NCI-H345 treated with DMSO at 0.1 percent for 48 hours (cell line): ENCODE results near the gene MEPCE.

Source experiments
- DNase-seq: peaks from one replicate; lab custom pipeline; 2025; ENCODE audit not compliant: unreplicated experiment; lab: John Stamatoyannopoulos, UW

MEPCE gene

DNA sequence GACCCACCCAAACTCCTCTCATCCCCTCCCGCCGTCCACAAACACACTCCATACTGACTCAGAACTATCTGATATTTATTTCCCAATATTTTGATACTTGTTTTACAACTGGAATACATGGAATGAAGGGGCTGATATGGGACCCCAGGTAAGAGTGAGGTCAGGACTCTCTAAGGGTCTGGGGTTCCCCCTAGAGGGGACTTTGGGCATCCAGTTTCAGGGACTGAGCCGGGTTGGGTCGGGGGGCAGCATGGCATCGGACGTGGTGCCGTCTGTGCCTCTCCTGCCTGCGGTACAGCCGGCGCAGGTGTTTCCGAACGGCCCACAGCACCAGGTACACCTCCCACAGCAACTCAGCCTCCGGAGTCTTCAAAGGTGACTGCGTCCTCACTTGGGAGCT is 26.9 kb downstream of the MEPCE start:
- no peak for DNase-seq

DNA sequence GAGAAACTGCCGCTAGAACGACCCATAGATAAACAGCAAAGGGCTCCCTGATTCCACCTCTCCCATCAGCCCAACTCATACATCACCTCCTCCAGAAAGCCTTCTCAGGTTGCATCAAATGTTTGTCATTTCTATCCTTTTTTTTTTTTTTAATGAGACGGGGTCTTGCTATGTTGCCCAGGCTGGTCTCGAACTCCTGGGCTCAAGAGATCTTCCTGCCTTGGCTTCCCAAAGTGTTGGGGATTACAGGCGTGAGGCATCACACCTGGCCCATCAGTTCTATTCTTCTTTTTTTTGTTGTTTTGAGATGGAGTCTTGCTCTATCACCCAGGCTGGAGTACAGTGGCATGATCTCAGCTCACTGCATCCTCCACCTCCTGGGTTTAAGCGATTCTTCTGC is 27.4 kb downstream of the MEPCE start:
- DNase-seq, result no peak

DNA sequence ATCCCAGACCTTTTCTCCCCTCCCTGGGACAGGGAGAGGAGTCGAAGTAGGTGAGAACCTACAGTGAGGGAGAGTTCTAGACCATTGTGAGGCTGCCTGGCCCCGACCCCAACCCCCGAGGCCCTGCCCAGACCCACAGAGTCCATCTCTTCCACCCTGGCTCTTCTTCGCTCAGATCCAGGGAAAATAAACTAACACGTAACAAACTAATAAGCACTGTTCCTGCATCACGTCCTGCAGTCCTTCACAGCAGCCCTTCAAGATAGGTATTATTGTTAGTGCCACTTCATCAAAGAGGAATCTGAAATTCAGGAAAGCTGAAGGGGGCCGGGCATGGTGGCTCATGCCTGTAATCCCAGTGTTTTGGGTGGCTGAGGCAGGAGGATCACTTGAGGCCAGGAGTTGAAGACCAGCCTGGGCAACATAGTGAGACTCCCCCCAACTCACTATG is 34.6 kb downstream of the MEPCE start, which contains the start of gene SPACDR:
Gene SPACDR (minus strand): TSS at position 51 of the 451 bp plus-strand sequence. CDS start 235 bp downstream, outside the sequence.
- no peak for DNase-seq

DNA sequence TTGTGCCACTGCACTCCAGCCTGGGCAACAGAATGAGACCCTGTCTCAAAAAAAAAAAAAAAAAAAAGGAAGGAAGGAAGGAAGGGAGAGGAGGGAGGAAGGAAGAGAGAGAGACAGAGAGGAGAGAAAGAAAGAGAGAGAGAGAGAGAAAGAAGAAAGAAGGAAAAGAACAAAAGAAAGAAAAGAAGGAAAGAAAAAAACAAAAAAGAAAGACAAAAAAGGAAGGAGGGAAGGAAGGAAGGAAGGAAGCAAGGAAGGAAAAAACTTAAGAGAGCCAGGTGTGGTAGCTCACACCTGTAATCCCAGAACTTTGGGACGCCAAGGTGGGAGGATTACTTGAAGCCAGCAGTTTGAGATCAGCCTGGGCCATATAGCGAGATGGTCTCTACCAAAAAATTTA is 35.2 kb downstream of the MEPCE start:
- DNase-seq, result no peak

DNA sequence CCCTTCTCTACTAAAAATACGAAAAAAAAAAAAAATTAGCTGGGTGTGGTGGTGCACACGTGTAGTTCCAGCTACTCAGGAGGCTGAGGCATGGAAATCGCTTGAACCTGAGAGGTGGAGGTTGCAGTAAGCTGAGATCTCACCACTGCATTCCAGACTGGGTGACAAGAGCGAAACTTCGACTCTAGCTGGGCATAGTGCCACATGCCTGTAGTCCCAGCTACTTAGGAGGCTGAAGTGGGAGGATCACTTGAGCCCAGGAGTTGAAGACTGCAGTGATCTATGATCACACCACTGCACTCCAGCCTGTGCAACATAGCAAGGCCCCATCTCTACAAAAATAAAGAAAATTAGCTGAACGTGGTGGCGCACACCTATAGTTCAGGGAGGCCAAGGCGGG is 35.7 kb downstream of the MEPCE start:
- no peak for DNase-seq

DNA sequence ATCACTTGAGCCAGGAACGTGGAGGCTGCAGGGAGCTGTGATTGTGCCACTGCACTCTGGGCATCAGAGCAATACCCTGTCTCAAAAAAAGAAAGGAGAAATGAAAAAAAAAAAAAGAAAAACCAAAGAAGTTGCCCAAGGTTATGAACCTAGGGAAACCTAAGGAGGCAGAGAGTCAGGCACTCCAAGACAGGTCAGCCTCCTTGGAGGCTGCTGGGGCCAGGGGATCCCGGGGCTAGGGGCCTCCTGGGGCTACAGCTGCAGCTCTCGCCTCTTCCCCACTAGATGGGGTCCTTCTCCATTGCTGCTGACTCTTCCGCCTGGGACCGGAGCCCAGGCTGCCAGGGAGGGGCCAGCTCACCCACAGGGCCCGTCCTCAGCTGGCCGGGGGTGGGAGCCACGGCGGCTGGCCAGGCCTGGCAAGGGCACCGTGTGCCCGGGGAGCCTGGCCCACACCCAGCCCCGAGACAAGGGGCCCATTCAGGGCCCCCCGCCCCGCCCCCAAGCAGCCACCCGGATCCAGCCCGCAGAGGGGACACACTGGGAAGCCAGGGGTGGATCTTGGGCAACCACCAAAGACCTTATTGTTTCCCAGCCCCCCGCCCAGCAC is 36.2 kb downstream of the MEPCE start:
- DNase-seq, result peak; percentile 17

DNA sequence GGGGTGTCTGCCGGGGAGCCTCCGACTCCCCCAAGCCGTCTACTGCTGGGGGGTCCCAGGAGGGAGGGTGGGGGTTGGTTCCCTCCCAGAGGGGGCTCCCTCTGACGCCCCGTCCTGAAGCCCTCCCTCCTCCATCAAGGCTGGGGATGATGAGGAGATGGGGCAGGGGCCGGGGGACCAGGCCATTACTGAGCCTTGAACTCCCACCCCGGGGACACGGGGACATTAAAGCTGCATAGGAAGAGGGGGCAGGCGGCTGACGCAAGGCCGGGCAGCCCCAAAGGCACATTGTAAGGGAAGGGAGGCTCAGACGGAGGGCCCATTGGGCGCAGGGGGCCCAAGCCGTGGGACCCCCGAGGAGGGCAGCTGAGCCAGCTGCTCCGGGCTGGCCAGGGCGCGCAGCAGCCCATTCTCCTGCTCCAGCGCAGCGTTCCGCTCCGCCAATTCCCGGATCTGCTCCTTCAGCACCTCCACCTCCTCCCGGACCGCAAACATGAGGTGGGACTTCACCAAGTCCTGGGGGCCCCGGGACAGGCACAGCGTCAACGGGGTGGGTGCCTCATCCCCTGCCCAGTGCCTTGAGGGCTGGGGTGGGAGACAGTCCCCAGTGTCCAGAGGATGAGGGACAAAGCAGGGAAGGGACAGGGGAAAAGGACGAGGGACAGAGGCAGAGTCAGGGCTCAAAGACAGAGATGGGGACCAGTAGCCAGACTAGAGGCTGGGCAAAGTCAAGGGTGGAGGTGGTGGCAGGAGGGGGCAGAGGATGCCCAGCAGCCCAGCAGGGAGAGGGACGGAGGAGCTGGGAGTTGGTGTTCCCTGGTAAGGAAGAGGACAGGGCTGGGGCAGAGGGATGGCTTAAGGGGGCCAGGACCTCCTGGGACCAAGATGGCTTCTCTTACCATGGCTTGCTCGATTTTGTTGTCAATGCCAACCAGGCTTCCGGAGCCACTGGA is 37.3 kb downstream of the MEPCE start:
- DNase-seq, result no peak

DNA sequence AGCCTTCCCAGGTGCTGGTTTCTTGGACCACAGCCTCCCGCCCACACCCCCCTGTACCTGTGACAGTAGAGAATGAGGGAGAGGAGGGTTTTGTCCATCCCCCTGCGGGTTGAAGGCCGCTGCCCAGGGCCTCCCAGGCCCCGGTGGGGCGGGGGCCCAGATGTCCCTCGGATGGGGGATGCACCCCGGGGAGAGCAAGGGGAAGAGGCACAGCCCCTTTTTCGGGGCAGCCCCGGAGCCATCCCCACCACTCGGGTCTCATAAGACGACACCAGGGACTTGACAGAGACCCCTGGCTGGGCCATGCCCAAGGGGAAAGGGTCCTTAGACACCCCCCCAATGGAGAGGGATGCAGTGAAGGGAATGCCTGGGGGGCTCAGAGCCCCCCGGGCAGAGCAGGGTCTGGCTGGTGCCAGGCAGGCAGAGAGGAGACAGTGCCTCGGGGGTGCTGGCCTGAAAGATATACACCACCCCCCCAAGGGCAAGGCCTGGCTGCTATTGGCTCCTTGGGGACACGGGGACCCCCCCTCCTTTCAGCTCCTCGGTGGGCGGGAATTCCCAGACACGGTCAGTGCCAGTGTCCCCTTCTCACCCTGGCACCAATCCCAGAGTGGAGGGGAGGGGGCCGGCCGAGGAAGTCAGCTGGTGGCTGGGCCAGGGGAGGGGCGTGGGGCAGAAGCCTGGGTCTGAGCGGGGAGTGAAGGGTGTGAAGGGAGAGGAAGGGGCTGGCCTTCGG is 38.2 kb downstream of the MEPCE start:
- DNase-seq, result no peak

DNA sequence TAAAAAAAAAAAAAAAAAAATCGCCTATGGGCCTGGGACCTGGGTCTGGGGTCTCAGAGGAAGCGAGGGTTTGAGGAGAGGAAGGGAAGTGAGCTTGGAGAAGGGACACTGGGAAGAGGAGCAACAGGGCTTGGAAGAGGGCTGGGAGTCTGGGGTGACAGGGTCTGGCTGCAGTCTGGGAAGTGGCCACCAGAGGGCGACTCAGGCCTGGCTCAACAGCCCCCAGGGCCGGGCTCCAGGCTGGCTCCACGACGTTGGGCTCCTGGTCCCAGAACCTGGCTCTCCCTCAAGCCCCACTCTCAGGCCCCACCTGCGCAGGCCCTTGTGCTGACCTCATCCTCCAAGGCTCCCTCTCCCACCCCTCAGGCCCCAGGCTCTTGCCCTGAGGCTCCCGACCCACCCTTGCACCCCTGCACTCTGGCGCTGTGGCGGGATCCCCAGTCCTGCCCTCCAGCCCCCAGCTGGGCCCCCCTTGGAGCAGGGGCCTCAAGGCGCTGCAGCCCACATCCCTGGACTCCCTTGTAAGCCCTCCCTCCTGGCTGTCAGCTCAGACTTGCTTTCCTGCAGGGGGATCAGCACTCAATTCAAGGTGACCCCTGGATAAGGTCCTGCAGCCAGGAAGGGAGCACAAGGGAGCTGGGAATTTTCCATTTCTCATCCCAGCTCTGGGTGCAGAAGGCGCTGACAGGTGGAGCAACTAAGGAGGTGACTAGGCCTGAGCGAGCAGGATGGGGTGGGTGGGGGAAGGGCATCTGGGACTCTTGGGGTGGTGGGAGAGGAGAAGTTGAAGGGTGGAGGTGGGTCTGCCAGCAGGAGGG is 39.8 kb downstream of the MEPCE start:
- peak; percentile 40 for DNase-seq

DNA sequence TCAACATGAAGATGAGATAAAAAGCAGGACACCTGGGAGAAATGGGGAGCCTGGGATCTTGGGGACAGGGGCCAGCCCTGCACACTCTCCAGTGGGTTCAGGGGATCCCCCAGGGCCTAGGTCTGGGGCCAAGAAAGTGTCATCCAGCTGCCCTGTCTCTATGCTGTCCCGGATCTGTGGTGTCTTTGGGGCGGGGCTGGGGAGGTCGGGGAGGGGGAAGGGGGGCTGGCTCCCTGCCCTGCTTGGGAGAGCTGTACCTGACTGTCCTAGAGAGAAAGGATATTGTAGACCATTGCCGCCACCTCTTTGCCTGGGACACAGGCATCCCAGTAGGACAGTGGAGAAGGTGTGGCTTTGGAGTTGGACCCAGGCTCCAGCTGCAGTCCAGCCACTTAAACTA is 41.4 kb downstream of the MEPCE start:
- DNase-seq, result no peak

DNA sequence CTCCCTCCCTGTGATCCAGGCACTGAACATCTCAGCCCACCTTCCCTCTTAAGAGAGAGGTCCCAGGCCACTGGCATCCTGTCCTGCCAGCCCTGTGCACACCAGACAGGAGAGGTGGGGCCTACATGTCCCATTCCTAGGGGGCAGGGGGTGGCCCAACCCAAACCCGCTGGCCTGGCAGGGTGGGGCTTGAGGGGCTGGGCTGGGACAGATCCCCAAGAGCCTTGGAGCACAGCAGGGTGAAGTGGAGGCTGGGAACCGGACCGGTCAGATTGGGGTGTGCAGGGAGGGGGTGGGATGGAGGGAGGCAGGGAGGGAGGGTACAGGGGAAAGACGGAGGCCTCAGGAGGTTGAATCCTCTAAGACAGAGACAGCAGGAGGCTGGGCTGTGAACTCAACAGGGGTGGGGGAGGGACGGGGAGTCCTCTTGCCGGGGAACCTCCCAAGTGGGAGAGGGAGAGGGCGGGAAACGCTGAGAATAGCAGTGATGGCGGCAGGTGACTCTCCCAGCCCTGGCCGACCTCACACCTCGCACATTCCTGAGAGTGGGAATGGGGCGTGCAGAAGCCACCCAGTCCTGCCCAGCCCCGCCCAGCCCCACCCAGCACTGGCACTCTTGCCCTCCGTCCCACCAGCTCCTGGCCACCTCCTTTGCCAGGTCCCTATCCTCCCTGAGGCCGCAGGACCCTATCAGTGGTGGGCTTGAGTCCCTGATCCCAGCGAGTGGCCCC is 42.7 kb downstream of the MEPCE start:
- no peak for DNase-seq

DNA sequence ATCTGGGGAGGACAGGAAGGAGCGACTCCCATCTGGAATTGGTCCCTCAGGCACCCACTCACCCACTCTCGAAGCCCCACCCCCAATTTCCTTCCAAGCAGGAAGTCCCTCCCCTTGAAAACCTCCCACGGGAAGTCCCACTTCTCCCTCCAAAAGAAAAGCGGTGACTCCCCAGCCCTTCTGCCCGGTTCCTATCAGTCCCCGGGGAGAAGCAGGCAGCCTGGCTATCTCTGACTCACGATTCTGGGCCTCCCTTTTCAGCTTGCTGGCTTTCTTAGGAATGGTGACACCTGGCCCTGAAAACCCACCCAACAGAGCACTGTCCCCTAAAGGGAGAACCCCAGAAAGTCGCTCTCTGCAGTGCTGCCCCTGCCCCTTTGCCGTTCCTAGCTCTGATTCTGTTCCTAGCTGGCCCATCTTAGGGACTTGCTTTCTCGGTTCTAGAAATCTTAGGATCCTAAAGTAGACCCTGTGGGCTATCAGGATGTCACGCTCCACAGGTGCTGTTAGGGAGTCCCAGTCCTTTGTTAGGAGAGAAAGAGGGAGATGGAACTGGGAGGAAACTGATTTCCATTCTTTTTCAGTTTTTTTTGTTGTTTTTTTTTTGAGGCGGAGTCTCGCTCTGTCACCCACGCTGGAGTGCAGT is 43.3 kb downstream of the MEPCE start:
- no peak for DNase-seq

DNA sequence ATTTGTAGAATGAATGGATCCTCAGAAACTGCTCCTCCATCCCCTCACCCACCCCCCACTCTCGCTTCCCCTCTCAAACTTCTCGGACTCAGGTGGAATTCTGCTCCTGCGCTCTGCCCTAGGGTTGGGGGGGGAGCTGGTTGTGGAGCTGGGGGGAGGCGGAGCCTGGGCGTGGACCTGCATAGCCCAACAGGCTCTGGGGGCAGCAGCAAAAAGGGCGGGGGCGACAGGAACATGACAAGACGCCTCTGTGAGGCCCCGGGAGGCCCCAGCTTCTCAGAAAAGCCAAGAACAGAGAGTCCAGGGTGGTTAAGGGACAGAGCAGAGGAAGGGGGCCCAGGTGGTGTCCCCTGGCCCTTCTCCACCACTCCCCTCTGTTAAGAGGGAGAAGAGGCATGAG is 45.9 kb downstream of the MEPCE start:
- no peak for DNase-seq

DNA sequence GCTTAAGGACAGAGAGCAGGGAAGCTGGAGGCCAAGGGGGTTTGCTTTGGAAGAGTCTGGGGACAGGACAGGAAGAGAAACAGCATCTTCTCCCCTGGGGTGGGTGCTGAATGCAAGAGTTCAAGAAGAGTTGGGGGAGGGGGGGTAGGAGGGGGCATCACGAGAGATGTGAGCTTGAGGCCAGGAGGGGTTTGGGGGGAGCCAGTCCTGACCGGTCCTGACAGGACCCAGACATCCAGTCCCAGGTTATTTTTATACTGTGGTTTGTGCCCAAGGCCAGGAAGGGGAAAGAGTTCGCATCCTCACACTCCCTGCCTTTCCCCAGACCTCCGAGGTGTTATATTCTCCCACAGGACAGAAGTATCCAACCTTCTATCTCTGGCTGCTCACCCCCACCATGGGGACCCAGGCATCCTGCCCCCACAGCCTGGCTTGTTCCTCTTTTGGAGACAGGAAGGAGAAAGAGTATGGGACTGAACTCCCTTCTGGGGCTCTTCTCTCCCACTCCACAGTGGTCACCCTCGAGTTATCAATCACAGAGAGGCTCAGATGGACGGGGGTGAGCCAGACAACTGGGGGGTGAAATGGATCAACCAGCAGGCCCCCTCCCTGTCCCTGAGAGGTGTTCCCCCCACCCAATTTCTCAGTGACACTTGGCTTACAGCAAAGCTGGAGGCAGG is 46.6 kb downstream of the MEPCE start:
- no peak for DNase-seq

DNA sequence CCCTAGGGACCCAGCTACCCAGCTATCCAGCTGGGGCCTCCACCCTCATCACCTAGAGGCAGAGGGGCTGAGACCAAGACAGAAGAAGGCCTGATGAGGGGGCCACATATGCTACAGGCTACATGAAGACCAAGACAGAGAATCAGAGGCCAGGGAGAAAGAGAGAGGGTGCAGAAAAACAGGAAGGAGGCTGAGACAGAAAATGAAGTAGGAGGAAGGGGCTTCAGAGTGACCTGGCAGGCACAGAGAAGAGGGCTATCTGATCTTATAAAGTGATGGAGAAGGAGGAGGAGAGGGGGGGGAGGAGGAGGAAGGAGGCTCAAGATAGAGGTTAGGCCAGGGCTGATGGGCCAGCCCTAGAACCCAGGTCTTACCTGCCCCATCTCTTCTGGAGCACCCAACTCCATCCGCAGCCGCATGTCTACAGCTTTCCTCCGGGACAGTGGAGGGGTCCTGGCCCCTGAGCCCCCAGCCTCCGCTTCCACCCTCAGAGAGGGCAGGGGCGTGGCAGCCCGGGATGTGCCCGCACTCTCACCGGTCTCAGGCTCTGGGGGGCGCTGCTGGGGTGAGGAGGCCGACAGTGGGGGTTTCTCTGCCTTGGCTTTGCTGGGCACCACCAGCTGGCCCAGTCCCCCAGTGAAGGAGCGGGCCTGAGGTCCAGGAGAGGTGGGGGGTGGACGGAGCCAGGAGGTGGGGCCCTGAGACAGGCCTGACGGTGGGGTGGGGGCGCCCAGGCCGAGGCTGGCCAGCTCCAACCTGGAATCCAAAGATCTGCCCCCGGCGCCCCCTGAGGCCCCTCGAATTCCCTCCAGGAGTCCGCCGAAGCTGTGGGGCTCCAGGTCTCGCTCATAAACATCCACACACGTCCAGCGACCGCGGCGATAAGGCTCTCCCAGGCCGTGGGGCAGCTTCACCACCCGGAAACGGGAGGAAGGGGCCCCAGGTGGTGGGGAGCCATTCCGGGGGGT is 47.6 kb downstream of the MEPCE start:
- DNase-seq, result no peak

DNA sequence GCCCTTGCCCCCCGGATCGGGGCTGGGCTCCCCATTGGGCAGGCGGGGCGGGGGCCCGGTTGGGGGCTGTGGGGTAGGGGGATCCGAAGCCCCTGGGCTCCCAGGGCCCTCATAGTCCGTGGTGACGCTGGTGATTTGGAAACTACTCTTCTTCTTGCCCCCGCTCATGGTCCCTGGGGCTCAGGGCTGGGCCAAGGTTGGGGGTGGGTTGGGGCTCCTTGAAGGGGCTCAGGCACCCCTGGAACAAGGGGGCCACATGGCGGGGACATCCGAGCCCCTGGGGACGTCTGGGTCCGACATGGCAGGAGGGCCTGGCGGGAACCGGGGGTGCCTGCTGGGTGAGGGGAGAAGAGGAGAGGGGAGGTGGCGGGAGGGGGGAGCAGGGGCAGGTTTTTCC is 48.2 kb downstream of the MEPCE start:
- no peak for DNase-seq

DNA sequence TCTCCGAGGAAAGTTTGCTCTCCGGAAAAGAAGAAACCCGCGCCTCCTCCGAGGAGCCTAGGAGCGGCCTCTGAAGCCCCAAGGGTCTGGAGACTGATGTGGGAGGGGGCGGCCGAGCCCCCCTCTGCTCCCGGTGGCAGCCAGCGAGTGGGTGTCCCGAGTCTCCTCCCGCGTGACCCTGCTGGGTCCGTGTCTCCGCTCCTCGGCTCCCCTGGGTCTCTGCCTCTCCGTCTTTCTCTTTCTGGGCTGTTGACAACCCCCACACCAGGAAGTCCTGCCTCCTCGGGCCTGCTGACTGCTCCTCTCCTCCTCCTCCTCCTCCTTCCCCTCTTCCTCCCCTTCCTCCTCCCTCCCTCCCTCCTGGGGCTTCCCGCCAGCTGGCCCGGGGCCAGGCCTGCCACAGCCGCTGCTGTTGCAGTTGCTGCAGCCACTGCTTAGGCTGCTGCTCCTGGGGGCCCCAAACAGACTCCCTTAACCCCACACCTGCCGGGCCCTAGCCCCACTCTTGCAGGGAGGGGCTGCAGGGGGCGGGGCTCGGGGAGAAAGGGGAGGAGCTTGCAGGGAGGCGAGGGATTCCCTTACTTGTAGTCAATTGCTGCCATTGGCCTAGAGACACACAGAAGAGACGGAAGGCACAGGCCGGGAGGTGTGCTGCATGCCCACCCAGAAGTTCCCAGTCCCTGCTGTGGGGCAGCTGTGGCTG is 49.5 kb downstream of the MEPCE start, which contains the start of gene TSC22D4:
Gene TSC22D4 (minus strand): TSS at position 257 of the 703 bp plus-strand sequence. CDS start 1,176 bp downstream, outside the sequence.
- peak; percentile 27 for DNase-seq
